Adrenal gland (tissue), 12 donors: ENCODE measurements around the gene ARIH2. TPM values are rescaled to one million over a fixed set of nuclear protein-coding genes. Genes with fewer than 3 reads are reported as not detected.

Experiments
- DNase-seq, 7 donors: peaks; one replicate each; pipeline ENCODE4 v3.0.0-alpha.2; 2019 to 2020
- H3K27ac ChIP-seq, 5 donors: fragments of 200-600 bp; sonication (generic) in 4 of 5; 1 replicate in 3 of 5; 2 replicates in 2 of 5; pipeline versions ENCODE4 v1.5.1 to v1.8.0; 2016 to 2020; ENCODE audit warnings: mild to moderate bottlenecking in 1 of 5
- H3K27me3 ChIP-seq: fragments of 200-600 bp; 2 replicates; pipeline ENCODE4 v1.8.0; 2021
- H3K36me3 ChIP-seq, 2 donors: fragments of 200-600 bp; replicated peaks in 1 of 2; 1 replicate in 1 of 2; 2 replicates in 1 of 2; pipeline versions ENCODE4 v1.5.1 to v1.8.0; 2018 to 2022
- H3K4me1 ChIP-seq, 2 donors: fragments of 200-600 bp; replicated peaks in 1 of 2; 1 replicate in 1 of 2; 2 replicates in 1 of 2; pipeline versions ENCODE4 v1.5.1 to v1.8.0; 2018 to 2021
- H3K4me3 ChIP-seq, 4 donors: fragments of 200-600 bp; sonication (generic) in 3 of 4; one replicate each; pipeline ENCODE4 v1.5.1; 2016 to 2018
- H3K9me3 ChIP-seq, 3 donors: fragments of 200-600 bp; sonication (generic) in 1 of 3; replicated peaks in 1 of 3; 1 replicate in 2 of 3; 2 replicates in 1 of 3; pipeline versions ENCODE4 v1.5.1 to v1.8.0; 2016 to 2021
- CTCF ChIP-seq, 6 experiments: fragments of 450-650 bp in 4 of 6; fragments of 200-600 bp in 2 of 6; sonication (generic) in 1 of 6; IDR thresholded peaks; 1 replicate in 5 of 6; 2 replicates in 1 of 6; pipeline versions ENCODE4 v1.5.1 to v1.8.0; 2016 to 2021; ENCODE audit warnings: antibody characterized with exemption in 6 of 6, mild to moderate bottlenecking in 2 of 6, moderate library complexity in 1 of 6
- POLR2A ChIP-seq, 2 donors: fragments of 450-650 bp; IDR thresholded peaks; one replicate each; pipeline ENCODE4 v1.6.1; 2017; ENCODE audit warnings: antibody characterized with exemption in 2 of 2, mild to moderate bottlenecking in 2 of 2, moderate library complexity in 1 of 2
- WGBS, 4 donors: extraction: QIAGEN DNeasy Blood & Tissue Kit in 2 of 4; methylation state at CpG; one replicate each; pipeline versions ENCODE4 v1.1.5 to v1.1.7; 2013 to 2017; 5-methylcytosine and 5-hydroxymethylcytosine counted together
- intact Hi-C, 2 donors: fragments of 100-400 bp; cut with DNase I; formaldehyde crosslinking; loops; one replicate each; pipeline versions ENCODE4 v1.14.1 to v1.15.0; 2022 to 2023
- polyA plus RNA-seq, 3 donors: library from polyadenylated mRNA; stranded (reverse); fragments of 200-250 nt in 2 of 3; fragments of 350-450 nt in 1 of 3; fragmentation: Illumina TruSeq in 1 of 3; extraction: RNeasy Lipid Tissue Mini Kit (QIAGEN cat#74804) in 1 of 3; gene quantifications; one replicate each; pipeline ENCODE4 v1.2.3, GENCODE V29; 2013 to 2014
- total RNA-seq, 9 donors: library from RNA; depleted of rRNA in 4 of 9; stranded (reverse); fragments of >200 nt in 4 of 9; fragments of 120-200 nt in 1 of 9; fragmentation: NEBNext Ultra II Directional in 1 of 9; extraction: Animal tissue kit (Norgen Biotek cat#: 25700) in 1 of 9; gene quantifications; one replicate each; pipeline versions ENCODE4 v1.1.0 to v1.2.4, GENCODE V29; 2013 to 2023
- donor health status: healthy with polysubstance abuse.
- donor health status: Bipolar disorder and iron deficiency.
- donor health status: DM: yes; HTN: yes; CAD: no.
- donor health status: DM: no; HTN: no; CAD: no.
- donor health status: DM: no; HTN: no; CAD: no.
- donor health status: DM: yes; HTN: yes; CAD: no.

The ARIH2 gene
- total and polyA plus RNA-seq, 12 donors: 46.7 to 135 (median 83.1) TPM

- Histone ChIP-seq H3K36me3 (peaks cover 0 to 52% of the 10 kb centered on the region in 2 donors), H3K27ac (peak overlapping the region; percentile 3 to 94 (median 90)), H3K4me1 (peaks cover 10 to 19% of the 10 kb centered on the region in 2 donors), H3K9me3 (no peaks in the 10 kb centered on the region), H3K4me3 (peak overlapping the region in 1 of 4 donors; percentile 73), H3K27me3 (no peaks in the 10 kb centered on the region)
- intact Hi-C loops: loop anchor here in 1 of 2 donors (10.0 kb wide), 1 partner anchor 1015 kb away; no protein-coding TSS in a partner anchor
- TF ChIP-seq CTCF (IDR thresholded peaks at IDR 0.05): no peak
- TF ChIP-seq POLR2A (IDR thresholded peaks at IDR 0.05): no peak
- no peak for DNase-seq
- WGBS, 4 donors: 2 to 3% (median 2%) methylated on average over 7 of the region's 7 CpGs
Observed at GRCh38 chr3:49029563-49029884, 110.9 kb downstream of the ARIH2 start.

GRCh38 chr3:49030321-49030720 is 111.7 kb downstream of the ARIH2 start:
- H3K36me3 ChIP-seq: peaks cover 0 to 52% of the 10 kb centered on the region in 2 donors
- WGBS, 4 donors: 83 to 92% (median 88%) methylated on average over 6 of the region's 6 CpGs
- intact Hi-C loops: no loop called here
- H3K27ac ChIP-seq: no peak overlapping the region
- TF ChIP-seq POLR2A (IDR thresholded peaks at IDR 0.05) (no peak), CTCF (IDR thresholded peaks at IDR 0.05) (no peak)
- peak in 1 of 7 donors; percentile 24 for DNase-seq
- H3K4me3 ChIP-seq: no peak overlapping the region
- no peaks in the 10 kb centered on the region for H3K9me3 ChIP-seq
- peaks cover 10 to 19% of the 10 kb centered on the region in 2 donors for H3K4me1 ChIP-seq
- no peaks in the 10 kb centered on the region for H3K27me3 ChIP-seq

GRCh38 chr3:49032646-49033304 is 114.1 kb downstream of the ARIH2 start:
- DNase-seq: peak in 4 of 7 donors; percentile 28 to 68 (median 46)
- Histone ChIP-seq H3K4me1 (peaks cover 10 to 19% of the 10 kb centered on the region in 2 donors), H3K4me3 (no peak overlapping the region), H3K9me3 (no peaks in the 10 kb centered on the region), H3K27me3 (no peaks in the 10 kb centered on the region), H3K36me3 (peaks cover 0 to 43% of the 10 kb centered on the region in 2 donors), H3K27ac (peak overlapping the region in 3 of 5 donors; percentile 15 to 35 (median 33))
- TF ChIP-seq POLR2A (IDR thresholded peaks at IDR 0.05) (no peak), CTCF (IDR thresholded peaks at IDR 0.05) (no peak)
- 63 to 72% (median 67%) methylated on average over 6 of the region's 6 CpGs for WGBS, 4 donors
- intact Hi-C loops: no loop called here

GRCh38 chr3:49034650-49035049 is 116.0 kb downstream of the ARIH2 start:
- no peaks in the 10 kb centered on the region for H3K27me3 ChIP-seq
- peaks cover 0 to 48% of the 10 kb centered on the region in 2 donors for H3K36me3 ChIP-seq
- H3K4me3 ChIP-seq: no peak overlapping the region
- peaks cover 0 to 3% of the 10 kb centered on the region in 2 donors for H3K4me1 ChIP-seq
- H3K9me3 ChIP-seq: no peaks in the 10 kb centered on the region
- WGBS, 4 donors: 81 to 95% (median 93%) methylated on average over 2 of the region's 2 CpGs
- intact Hi-C loops: no loop called here
- H3K27ac ChIP-seq: no peak overlapping the region
- TF ChIP-seq POLR2A (IDR thresholded peaks at IDR 0.05): no peak
- TF ChIP-seq CTCF (IDR thresholded peaks at IDR 0.05): no peak
- DNase-seq: no peak
